OCI-LY7 (cell line): Measurements from ENCODE around the gene MACC1. TPM values are rescaled to one million over a fixed set of nuclear protein-coding genes. Genes with fewer than 3 reads are reported as not detected.

Experiments used
- BruUV-seq: library from RNA; stranded (reverse); fragments of 400-500 nt; replicated peaks from 2 replicates; lab custom pipeline; 2021; lab: Mats Ljungman, UMichigan
- CTCF ChIA-PET: fragments of 300-600 bp; sonication (Branson Sonifier 250); formaldehyde crosslinking; loops from one replicate; lab custom pipeline; 2022; ENCODE audit warnings: antibody characterized with exemption; ENCODE audit not compliant: unreplicated experiment; lab: Charles Lee
- POLR2A ChIA-PET: fragments of 300-600 bp; sonication (Branson Sonifier 250); formaldehyde crosslinking; loops from one replicate; lab custom pipeline; 2022; ENCODE audit warnings: antibody characterized with exemption; lab: Charles Lee
- DNase-seq: peaks from one replicate; pipeline ENCODE4 v3.0.0-alpha.2; 2015; ENCODE audit warnings: low spot score
- H2AFZ ChIP-seq: fragments of 200-600 bp; sonication (generic), shearing (Covaris generic); 2 replicates; pipeline ENCODE4 v1.6.1; 2014; ENCODE audit warnings: mild to moderate bottlenecking, antibody characterized with exemption, low read length, moderate library complexity
- H3K27ac ChIP-seq: fragments of 200-600 bp; sonication (generic); 2 replicates; pipeline ENCODE4 v1.5.1; 2014; ENCODE audit warnings: mixed run types, low read depth, mild to moderate bottlenecking, moderate library complexity, low read length, inconsistent platforms; ENCODE audit not compliant: poor library complexity, severe bottlenecking
- H3K36me3 ChIP-seq: fragments of 200-600 bp; sonication (generic); 2 replicates; pipeline ENCODE4 v1.6.1; 2014; ENCODE audit warnings: mild to moderate bottlenecking, antibody characterized with exemption, low read length, moderate library complexity, mixed read lengths; ENCODE audit not compliant: insufficient read depth
- H3K4me1 ChIP-seq: fragments of 200-600 bp; sonication (generic); 2 replicates; pipeline ENCODE4 v1.5.1; 2014; ENCODE audit warnings: mild to moderate bottlenecking, low read length; ENCODE audit not compliant: insufficient read depth, poor library complexity, severe bottlenecking
- H3K4me2 ChIP-seq: fragments of 200-600 bp; sonication (generic); 2 replicates; pipeline ENCODE4 v1.6.1; 2014; ENCODE audit warnings: mild to moderate bottlenecking, low read length
- H3K4me3 ChIP-seq: fragments of 200-600 bp; sonication (generic); 2 replicates; pipeline ENCODE4 v1.5.1; 2014; ENCODE audit warnings: mild to moderate bottlenecking, low read depth, low read length; ENCODE audit not compliant: poor library complexity, severe bottlenecking
- H3K79me2 ChIP-seq: fragments of 200-600 bp; sonication (generic); 2 replicates; pipeline ENCODE4 v1.6.1; 2016; ENCODE audit warnings: low read depth, mild to moderate bottlenecking, low read length, moderate library complexity, mixed read lengths; ENCODE audit not compliant: insufficient read depth
- H3K9me2 ChIP-seq: fragments of 200-600 bp; sonication (generic); 2 replicates; pipeline ENCODE4 v1.6.1; 2016; ENCODE audit warnings: mild to moderate bottlenecking, low read length, mixed read lengths; ENCODE audit not compliant: insufficient read depth
- H3K9me3 ChIP-seq: fragments of 200-600 bp; sonication (generic); 2 replicates; pipeline ENCODE4 v1.6.1; 2014; ENCODE audit warnings: mild to moderate bottlenecking, mixed run types, low read length, mixed read lengths
- H4K20me1 ChIP-seq: fragments of 200-600 bp; sonication (generic); 2 replicates; pipeline ENCODE4 v1.6.1; 2014; ENCODE audit warnings: mild to moderate bottlenecking, antibody characterized with exemption, low read length, moderate library complexity, mixed read lengths; ENCODE audit not compliant: insufficient read depth
- CTCF ChIP-seq: fragments of 200-600 bp; sonication (generic); conservative IDR thresholded peaks from 2 replicates; pipeline ENCODE4 v1.5.1; 2014; ENCODE audit warnings: mild to moderate bottlenecking, antibody characterized with exemption, low read length, moderate library complexity, mixed read lengths
- EZH2phosphoT487 ChIP-seq: fragments of 200-600 bp; sonication (generic); IDR thresholded peaks from 2 replicates; pipeline ENCODE4 v1.6.1; 2018; ENCODE audit warnings: low read depth, borderline replicate concordance, mild to moderate bottlenecking, mixed run types, antibody characterized with exemption, low read length, moderate library complexity, mixed read lengths
- intact Hi-C: fragments of 100-400 bp; cut with micrococcal nuclease; formaldehyde crosslinking; loops from one replicate; pipeline ENCODE4 v1.10.0; 2022; ENCODE audit not compliant: unreplicated experiment
- total RNA-seq, 2 experiments: library from RNA; depleted of rRNA in 1 of 2; stranded (reverse); fragments of >200 nt in 1 of 2; shearing (Covaris generic) in 1 of 2; gene quantifications; 2 replicates each; pipeline ENCODE4 v1.2.3, GENCODE V29; 2014 to 2022

Gene MACC1
- total RNA-seq, 2 experiments from 2014 or later, result 5.0 to 11.1 TPM

GRCh38 chr7:20185988-20186387 is 31.2 kb downstream of the MACC1 start:
- no peak for DNase-seq
- peaks cover 12% of the 10 kb centered on the region for H3K4me1 ChIP-seq
- H3K4me3 ChIP-seq, result no peak overlapping the region
- BruUV-seq, result no TSS peak
- ChIA-PET POLR2A (interaction anchor here (0.6 to 1.2 kb wide), 2 partner anchors 9 to 488 kb away, joined by 4 read pairs; no protein-coding TSS in a partner anchor), CTCF (no interaction called here)
- no peaks in the 10 kb centered on the region; the same call in 1 of the 2 replicates for H3K36me3 ChIP-seq
- H4K20me1 ChIP-seq, result no peaks in the 10 kb centered on the region
- H3K79me2 ChIP-seq, result no peaks in the 10 kb centered on the region
- no peaks in the 10 kb centered on the region for H3K9me3 ChIP-seq
- no peak overlapping the region for H2AFZ ChIP-seq
- H3K27ac ChIP-seq, result no peak overlapping the region
- H3K9me2 ChIP-seq, result no peaks in the 10 kb centered on the region
- intact Hi-C loops, result no loop called here
- H3K4me2 ChIP-seq, result no peak overlapping the region
- TF ChIP-seq EZH2phosphoT487 (no peak), CTCF (no peak)

GRCh38 chr7:20183086-20183485 is 34.1 kb downstream of the MACC1 start:
- ChIA-PET POLR2A (interaction anchor here (0.7 kb wide), 1 partner anchor 199 kb away, joined by 4 read pairs; no protein-coding TSS in a partner anchor), CTCF (no interaction called here)
- no TSS peak for BruUV-seq
- Histone ChIP-seq H3K4me1 (no peaks in the 10 kb centered on the region), H3K36me3 (no peaks in the 10 kb centered on the region), H4K20me1 (no peaks in the 10 kb centered on the region), H3K4me2 (no peak overlapping the region), H3K4me3 (no peak overlapping the region), H3K9me3 (no peaks in the 10 kb centered on the region), H3K27ac (no peak overlapping the region), H2AFZ (no peak overlapping the region), H3K9me2 (no peaks in the 10 kb centered on the region), H3K79me2 (no peaks in the 10 kb centered on the region)
- no peak for TF ChIP-seq EZH2phosphoT487
- TF ChIP-seq CTCF, result no peak
- intact Hi-C loops, result no loop called here
- no peak for DNase-seq

GRCh38 chr7:20176578-20177242 is 40.5 kb downstream of the MACC1 start:
- H3K79me2 ChIP-seq, result no peaks in the 10 kb centered on the region
- H3K4me3 ChIP-seq, result no peak overlapping the region
- intact Hi-C loops, result no loop called here
- TF ChIP-seq EZH2phosphoT487 (no peak), CTCF (no peak)
- no peaks in the 10 kb centered on the region for H3K9me2 ChIP-seq
- CTCF ChIA-PET, result no interaction called here
- H3K4me2 ChIP-seq, result no peak overlapping the region
- no peak for DNase-seq
- no peaks in the 10 kb centered on the region for H3K36me3 ChIP-seq
- H2AFZ ChIP-seq, result no peak overlapping the region
- no TSS peak for BruUV-seq
- H4K20me1 ChIP-seq, result no peaks in the 10 kb centered on the region
- H3K9me3 ChIP-seq, result no peaks in the 10 kb centered on the region
- H3K27ac ChIP-seq, result no peak overlapping the region
- POLR2A ChIA-PET, result no interaction called here
- no peaks in the 10 kb centered on the region for H3K4me1 ChIP-seq
